ENCODE data around the gene SRGAP2. TPM values are rescaled to one million over a fixed set of nuclear protein-coding genes. Genes with fewer than 3 reads are reported as not detected.
"Not testable (repeated sequence)": the region's sequence is repeated elsewhere in the genome, so short reads cannot be mapped to it uniquely, and the experiment has no call there.

Gene SRGAP2
- total RNA-seq, 2 donors from 2014 or later: 14.4 to 28.1 TPM

DNA sequence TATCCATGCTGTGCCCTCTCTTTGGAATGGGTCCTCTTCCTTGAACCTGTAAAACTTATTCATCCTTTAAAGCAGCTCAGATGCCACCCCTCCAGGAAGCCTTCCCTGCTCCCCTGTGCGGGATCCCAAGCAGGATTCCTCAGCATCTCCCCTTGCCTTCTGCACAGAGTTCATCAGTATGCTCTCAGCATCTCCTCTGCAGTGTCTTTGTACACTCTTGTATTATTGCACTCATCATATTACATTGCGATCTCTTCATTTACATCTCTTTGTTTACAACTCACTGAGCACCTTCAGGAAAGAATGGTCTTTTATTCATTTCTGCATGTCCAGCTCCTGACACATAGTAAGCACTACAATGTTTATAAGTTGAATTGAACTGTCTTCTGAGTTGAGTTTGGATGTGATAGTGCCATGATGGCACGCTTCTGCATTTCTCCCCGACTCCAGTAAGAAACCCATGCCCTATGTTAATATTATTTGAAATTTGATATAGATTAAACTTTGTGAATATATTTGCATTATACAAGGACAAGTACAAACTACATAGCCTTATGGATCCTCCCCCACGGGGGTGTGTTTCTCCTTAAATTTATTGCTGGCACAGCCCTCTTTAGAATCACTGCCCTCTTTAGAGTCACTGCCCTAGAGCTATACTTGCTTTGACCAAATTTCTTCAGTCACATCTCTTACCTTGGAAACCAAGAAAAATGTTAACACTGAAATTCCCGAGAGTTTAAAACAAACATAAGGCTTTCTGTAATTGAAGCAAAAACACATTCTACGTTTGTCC, 12.5 kb downstream of the SRGAP2 start:
- DNase-seq (ENCODE audit: low spot score); intact Hi-C loops (cut with DNase I): not testable (repeated sequence)
- WGBS: 75% methylated on average over 4 of the region's 7 CpGs

GRCh38 chr1:206218285-206218684, 14.9 kb downstream of the SRGAP2 start:
- H3K27me3 ChIP-seq (replicated peaks; ENCODE audit: insufficient read depth); DNase-seq (ENCODE audit: low spot score); H3K4me3 ChIP-seq; H3K36me3 ChIP-seq; H3K27ac ChIP-seq; H3K9me3 ChIP-seq; intact Hi-C loops (cut with DNase I); H3K4me1 ChIP-seq (replicated peaks): not testable (repeated sequence)
- WGBS: 92% methylated on average over 2 of the region's 3 CpGs

More for the DNA sequence above, 12.5 kb downstream of the SRGAP2 start:
- H3K4me3 ChIP-seq; H3K27ac ChIP-seq; H3K4me1 ChIP-seq (replicated peaks); H3K9me3 ChIP-seq; H3K36me3 ChIP-seq; H3K27me3 ChIP-seq (replicated peaks; ENCODE audit: insufficient read depth): not testable (repeated sequence)

DNA sequence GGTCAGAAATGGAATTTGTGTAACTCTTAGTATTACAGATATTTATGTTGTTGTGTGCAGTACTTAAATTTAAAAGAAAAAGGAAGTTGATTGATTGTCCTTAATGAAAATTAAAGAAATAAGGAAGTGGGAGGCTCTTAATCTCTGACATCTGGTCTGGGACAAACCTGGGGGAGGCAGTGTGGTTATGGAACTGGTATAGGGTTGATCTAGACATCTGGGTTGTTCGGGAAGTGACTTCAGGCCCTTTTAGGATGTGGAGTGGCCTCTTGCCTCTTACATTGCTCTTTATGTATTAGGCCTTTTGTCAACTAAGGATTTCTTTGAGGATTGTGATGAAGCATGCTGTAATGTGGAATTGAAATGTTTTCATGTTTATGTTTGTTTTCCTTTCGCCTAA, 15.4 kb downstream of the SRGAP2 start:
- WGBS: no CpG with 5 or more reads among the region's 2 CpGs
- H3K4me1 ChIP-seq (replicated peaks); H3K4me3 ChIP-seq; H3K27me3 ChIP-seq (replicated peaks; ENCODE audit: insufficient read depth); DNase-seq (ENCODE audit: low spot score); H3K36me3 ChIP-seq; H3K9me3 ChIP-seq; H3K27ac ChIP-seq; intact Hi-C loops (cut with DNase I): not testable (repeated sequence)

DNA sequence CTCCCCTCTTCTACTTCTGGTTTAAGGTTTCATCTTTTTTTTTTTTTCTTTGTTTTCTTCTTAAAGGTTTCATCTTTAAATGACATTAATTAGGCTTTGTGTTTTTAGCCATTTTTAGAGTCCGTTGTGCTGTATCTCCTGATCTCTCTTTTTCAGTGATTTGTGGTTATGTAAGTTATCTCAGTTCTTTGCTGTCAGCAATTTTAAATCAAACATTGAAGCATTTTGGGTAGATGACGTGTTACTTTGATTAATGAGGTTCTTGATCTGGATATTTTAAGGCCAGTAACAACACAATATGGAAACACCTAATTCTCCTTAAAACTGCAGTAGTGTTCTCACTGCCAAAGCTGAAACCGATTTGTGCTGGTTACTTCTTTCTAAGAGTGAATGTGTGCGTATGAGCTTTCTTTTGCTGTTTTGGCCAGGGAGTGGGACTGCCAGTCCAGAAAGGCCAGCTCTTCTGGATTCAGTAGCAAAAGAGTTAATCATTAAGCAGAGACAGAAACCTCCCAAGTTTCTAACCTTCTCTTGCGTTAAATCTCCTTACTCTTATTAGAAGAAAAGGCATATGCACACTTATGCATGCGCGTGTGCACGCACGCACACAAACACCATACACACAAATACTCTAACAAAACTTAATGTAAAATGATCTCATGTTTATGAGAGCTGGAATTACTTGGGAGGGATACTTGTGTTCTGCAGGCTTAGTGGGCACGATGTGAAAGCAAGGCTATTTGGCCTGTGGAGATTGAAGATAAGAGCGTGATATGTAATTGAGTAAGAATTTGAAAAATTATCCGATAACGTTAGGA, 16.4 kb downstream of the SRGAP2 start:
- H3K36me3 ChIP-seq; DNase-seq (ENCODE audit: low spot score); H3K27ac ChIP-seq; H3K27me3 ChIP-seq (replicated peaks; ENCODE audit: insufficient read depth); intact Hi-C loops (cut with DNase I); H3K4me1 ChIP-seq (replicated peaks); H3K9me3 ChIP-seq; H3K4me3 ChIP-seq: not testable (repeated sequence)
- 3% methylated on average over 3 of the region's 13 CpGs for WGBS

GRCh38 chr1:206220332-206221000, 17.1 kb downstream of the SRGAP2 start:
- H3K27ac ChIP-seq; H3K9me3 ChIP-seq; H3K27me3 ChIP-seq (replicated peaks; ENCODE audit: insufficient read depth); H3K4me1 ChIP-seq (replicated peaks); intact Hi-C loops (cut with DNase I); DNase-seq (ENCODE audit: low spot score); H3K36me3 ChIP-seq; H3K4me3 ChIP-seq: not testable (repeated sequence)
- 45% methylated on average over 4 of the region's 4 CpGs for WGBS

DNA sequence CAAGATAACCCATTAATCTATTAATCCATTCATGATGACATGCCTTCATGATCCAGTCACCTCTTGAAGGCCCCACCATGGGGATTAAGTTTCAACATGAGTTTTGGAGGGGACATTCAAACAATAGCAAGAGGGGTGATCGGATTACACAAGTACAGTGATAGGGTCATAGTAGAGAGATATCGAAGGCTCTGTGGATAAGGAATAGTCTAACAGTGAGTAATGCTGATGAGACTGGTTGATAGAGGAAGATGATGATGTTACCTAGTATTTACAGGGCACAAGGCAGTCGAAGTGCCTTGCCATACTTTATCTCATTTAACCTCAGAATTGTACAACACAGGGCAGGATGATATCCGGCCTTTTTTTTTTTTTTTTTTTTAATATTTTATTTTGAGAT, 18.2 kb downstream of the SRGAP2 start:
- H3K36me3 ChIP-seq; DNase-seq (ENCODE audit: low spot score); H3K27me3 ChIP-seq (replicated peaks; ENCODE audit: insufficient read depth); intact Hi-C loops (cut with DNase I); H3K4me1 ChIP-seq (replicated peaks); H3K9me3 ChIP-seq; H3K27ac ChIP-seq; H3K4me3 ChIP-seq: not testable (repeated sequence)
- WGBS: no CpG with 5 or more reads among the region's 4 CpGs

DNA sequence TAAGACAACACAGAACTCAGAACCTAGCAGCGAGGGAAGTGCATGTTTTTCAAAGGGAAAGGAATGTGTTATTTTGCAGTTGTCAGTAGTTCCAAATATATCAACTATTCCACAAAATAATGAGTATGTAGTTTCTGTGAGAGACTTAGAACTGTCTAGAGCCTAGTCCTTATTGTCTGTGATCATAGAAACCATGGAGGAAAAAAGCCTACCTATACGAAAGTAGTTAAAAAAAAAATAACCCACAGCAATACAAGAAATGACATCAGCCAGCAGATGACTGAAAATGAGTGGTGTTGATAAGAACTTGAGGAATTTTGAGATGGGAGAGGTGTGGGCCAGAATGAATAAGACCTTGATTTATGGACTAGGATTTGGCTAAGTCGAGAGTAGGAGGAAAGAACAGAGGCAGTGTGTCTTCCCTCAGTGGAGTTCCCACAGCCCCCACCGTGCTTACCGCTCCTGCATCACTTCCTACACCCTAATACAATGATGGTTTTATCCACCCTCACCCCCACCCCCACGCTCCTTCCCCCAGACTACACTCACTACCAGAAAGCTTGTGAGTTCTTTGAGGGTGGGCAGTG, 20.9 kb downstream of the SRGAP2 start:
- H3K36me3 ChIP-seq; DNase-seq (ENCODE audit: low spot score); H3K27me3 ChIP-seq (replicated peaks; ENCODE audit: insufficient read depth); H3K4me3 ChIP-seq; H3K9me3 ChIP-seq; H3K27ac ChIP-seq; intact Hi-C loops (cut with DNase I); H3K4me1 ChIP-seq (replicated peaks): not testable (repeated sequence)
- 89% methylated on average over 2 of the region's 6 CpGs for WGBS

GRCh38 chr1:206225386-206225785, 22.0 kb downstream of the SRGAP2 start:
- H3K27me3 ChIP-seq (replicated peaks; ENCODE audit: insufficient read depth); H3K9me3 ChIP-seq; H3K27ac ChIP-seq; H3K36me3 ChIP-seq; DNase-seq (ENCODE audit: low spot score); intact Hi-C loops (cut with DNase I); H3K4me3 ChIP-seq; H3K4me1 ChIP-seq (replicated peaks): not testable (repeated sequence)
- 80% methylated on average over 4 of the region's 4 CpGs for WGBS

DNA sequence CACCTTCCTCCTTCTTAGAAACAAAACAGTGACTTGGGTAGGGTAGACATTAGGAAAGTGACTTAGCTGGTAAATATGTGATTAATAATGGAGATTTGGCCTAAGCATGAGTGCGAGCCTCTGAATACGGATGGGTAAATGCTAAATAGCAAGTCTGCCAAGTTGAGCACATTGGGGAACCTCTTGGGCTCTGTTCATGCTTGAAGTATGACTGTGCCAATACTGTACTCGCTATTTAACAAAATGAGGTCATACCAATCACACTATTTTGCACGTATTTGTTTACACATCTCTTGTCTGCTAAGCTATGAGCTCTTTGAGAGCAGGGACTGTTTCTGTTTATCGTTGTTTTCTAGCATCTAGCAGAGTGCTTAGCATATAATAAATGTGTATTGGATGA, 23.5 kb downstream of the SRGAP2 start:
- H3K4me1 ChIP-seq (replicated peaks); intact Hi-C loops (cut with DNase I); DNase-seq (ENCODE audit: low spot score); H3K27ac ChIP-seq; H3K9me3 ChIP-seq; H3K27me3 ChIP-seq (replicated peaks; ENCODE audit: insufficient read depth); H3K36me3 ChIP-seq; H3K4me3 ChIP-seq: not testable (repeated sequence)
- 78% methylated on average over 5 of the region's 5 CpGs for WGBS

- 63% methylated on average over 2 of the region's 2 CpGs for WGBS
- H3K36me3 ChIP-seq; H3K4me1 ChIP-seq (replicated peaks); H3K27ac ChIP-seq; DNase-seq (ENCODE audit: low spot score); H3K4me3 ChIP-seq; H3K27me3 ChIP-seq (replicated peaks; ENCODE audit: insufficient read depth); intact Hi-C loops (cut with DNase I); H3K9me3 ChIP-seq: not testable (repeated sequence)
Observed at GRCh38 chr1:206229286-206229685, 25.9 kb downstream of the SRGAP2 start.

- H3K4me1 ChIP-seq (replicated peaks); intact Hi-C loops (cut with DNase I); H3K36me3 ChIP-seq; H3K27me3 ChIP-seq (replicated peaks; ENCODE audit: insufficient read depth); DNase-seq (ENCODE audit: low spot score); H3K27ac ChIP-seq; H3K9me3 ChIP-seq; H3K4me3 ChIP-seq: not testable (repeated sequence)
- 98% methylated on average over 6 of the region's 9 CpGs for WGBS
Observed at GRCh38 chr1:206231989-206232388, 28.6 kb downstream of the SRGAP2 start.

Data from prostate gland (tissue), 2 donors.